GM19452 (cell line): Measurements from ENCODE around the gene LCN2.
"Not testable (repeated sequence)": the region's sequence is repeated elsewhere in the genome, so short reads cannot be mapped to it uniquely, and the experiment has no call there.

Experiments
- ATAC-seq: cut with Tn5 transposase; IDR thresholded peaks from one replicate; pipeline ENCODE4 v1.9.1; 2021; ENCODE audit not compliant: unreplicated experiment

The LCN2 gene

GRCh38 chr9:128149001-128149701 is at the start of gene LCN2:
LCN2 (plus strand) TSS chr9:128149453; CDS start chr9:128149526, 73 bp downstream.
- no peak for ATAC-seq

GRCh38 chr9:128099932-128100491 is 49.2 kb upstream of the LCN2 start:
- ATAC-seq = no peak

- no peak for ATAC-seq
Measured at GRCh38 chr9:128100581-128100980, 48.7 kb upstream of the LCN2 start.

- no peak for ATAC-seq
Measured at GRCh38 chr9:128101231-128101661, 48.0 kb upstream of the LCN2 start.

- ATAC-seq = no peak
Measured at GRCh38 chr9:128101690-128102089, 47.6 kb upstream of the LCN2 start.

GRCh38 chr9:128102196-128102595 is 47.1 kb upstream of the LCN2 start:
- no peak for ATAC-seq

GRCh38 chr9:128102861-128103588 is 46.2 kb upstream of the LCN2 start:
- ATAC-seq = no peak

- ATAC-seq = no peak
Measured at GRCh38 chr9:128103589-128103962, 45.7 kb upstream of the LCN2 start.

GRCh38 chr9:128104171-128104618 is 45.1 kb upstream of the LCN2 start:
- no peak for ATAC-seq

GRCh38 chr9:128105538-128106175 is 43.6 kb upstream of the LCN2 start:
- ATAC-seq = no peak

- ATAC-seq = no peak
Measured at GRCh38 chr9:128106181-128106939, 42.9 kb upstream of the LCN2 start.

GRCh38 chr9:128106940-128107467 is 42.2 kb upstream of the LCN2 start:
- no peak for ATAC-seq

- no peak for ATAC-seq
Measured at GRCh38 chr9:128107468-128108268, 41.6 kb upstream of the LCN2 start.

GRCh38 chr9:128108269-128109049 is 40.8 kb upstream of the LCN2 start:
- ATAC-seq = no peak

GRCh38 chr9:128109050-128109709 is 40.1 kb upstream of the LCN2 start:
- no peak for ATAC-seq

GRCh38 chr9:128111726-128112125 is 37.5 kb upstream of the LCN2 start:
- ATAC-seq = not testable (repeated sequence)

GRCh38 chr9:128113526-128114325 is 35.5 kb upstream of the LCN2 start:
- no peak for ATAC-seq
